ENCODE measurements around the gene RCAN2.

DNA sequence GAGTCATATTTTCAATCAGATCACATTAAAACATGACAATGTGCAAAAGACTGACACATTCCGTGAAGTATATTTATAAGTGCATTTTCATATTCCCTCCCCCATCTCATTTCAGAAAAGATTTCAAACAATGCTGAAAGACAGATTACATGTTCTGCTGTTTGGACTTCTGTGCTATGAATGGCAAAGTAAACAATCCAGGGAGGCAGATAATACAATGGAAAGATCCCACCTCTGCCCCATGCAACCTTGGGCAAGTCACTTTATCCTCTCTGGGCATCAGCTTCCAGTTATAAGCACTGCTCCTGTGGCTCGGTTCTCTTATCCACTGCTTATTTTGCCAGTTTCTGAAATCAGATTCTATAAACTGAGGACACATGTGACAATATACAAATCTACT lies 110.2 kb downstream of the RCAN2 start:
- TF ChIP-seq, protein P1, sequence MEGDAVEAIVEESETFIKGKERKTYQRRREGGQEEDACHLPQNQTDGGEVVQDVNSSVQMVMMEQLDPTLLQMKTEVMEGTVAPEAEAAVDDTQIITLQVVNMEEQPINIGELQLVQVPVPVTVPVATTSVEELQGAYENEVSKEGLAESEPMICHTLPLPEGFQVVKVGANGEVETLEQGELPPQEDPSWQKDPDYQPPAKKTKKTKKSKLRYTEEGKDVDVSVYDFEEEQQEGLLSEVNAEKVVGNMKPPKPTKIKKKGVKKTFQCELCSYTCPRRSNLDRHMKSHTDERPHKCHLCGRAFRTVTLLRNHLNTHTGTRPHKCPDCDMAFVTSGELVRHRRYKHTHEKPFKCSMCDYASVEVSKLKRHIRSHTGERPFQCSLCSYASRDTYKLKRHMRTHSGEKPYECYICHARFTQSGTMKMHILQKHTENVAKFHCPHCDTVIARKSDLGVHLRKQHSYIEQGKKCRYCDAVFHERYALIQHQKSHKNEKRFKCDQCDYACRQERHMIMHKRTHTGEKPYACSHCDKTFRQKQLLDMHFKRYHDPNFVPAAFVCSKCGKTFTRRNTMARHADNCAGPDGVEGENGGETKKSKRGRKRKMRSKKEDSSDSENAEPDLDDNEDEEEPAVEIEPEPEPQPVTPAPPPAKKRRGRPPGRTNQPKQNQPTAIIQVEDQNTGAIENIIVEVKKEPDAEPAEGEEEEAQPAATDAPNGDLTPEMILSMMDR (IDR thresholded peaks at IDR 0.05), result no peak
- TF ChIP-seq POLR2A (IDR thresholded peaks at IDR 0.05; ENCODE audit: low read depth), result no peak

Measured in esophagus muscularis mucosa (tissue), 3 donors.